HCT116 (cell line): ENCODE measurements around the gene FBXO22. TPM values are rescaled to one million over a fixed set of nuclear protein-coding genes. Genes with fewer than 3 reads are reported as not detected.

Experiments
- ATAC-seq: fragments of 200-7000 bp; cut with Tn5 transposase; 2 replicates; pipeline ENCODE4 v1.9.1; 2020; ENCODE audit warnings: mild to moderate bottlenecking, moderate library complexity
- BruUV-seq: library from RNA; stranded (reverse); fragments of 400-500 nt; replicated peaks from 2 replicates; lab custom pipeline; 2021; lab: Mats Ljungman, UMichigan
- CTCF ChIA-PET: fragments of 300-600 bp; sonication (Branson Sonifier 250); formaldehyde crosslinking; loops from one replicate; lab custom pipeline; 2021; ENCODE audit warnings: antibody characterized with exemption; lab: Charles Lee
- POLR2A ChIA-PET: fragments of 300-600, 350-600 bp; sonication (Branson Sonifier 250); formaldehyde crosslinking; loops from one replicate; lab custom pipeline; 2021; ENCODE audit warnings: antibody characterized with exemption; lab: Charles Lee
- RAD21 ChIA-PET, 2 experiments: fragments of 300-600 bp; sonication (Branson Sonifier 250); formaldehyde crosslinking; loops; one replicate each; lab custom pipeline; 2023; ENCODE audit warnings: low total read pairs in 2 of 2; ENCODE audit not compliant: uncharacterized antibody in 2 of 2, unreplicated experiment in 2 of 2, low non-redundant PET in 1 of 2; lab: Charles Lee
- DNase-seq: peaks from one replicate; pipeline ENCODE4 v3.0.0-alpha.2; 2010; ENCODE audit warnings: low read depth, low spot score
- H2AFZ ChIP-seq: fragments of 200-600 bp; shearing (Covaris generic), sonication (generic); 2 replicates; pipeline ENCODE4 v1.6.1; 2017; ENCODE audit warnings: low read depth, mixed run types, mixed read lengths, antibody characterized with exemption, low read length; ENCODE audit not compliant: poor library complexity, severe bottlenecking
- H3K27ac ChIP-seq: 2 replicates; pipeline ENCODE4 v1.5.1; 2012; ENCODE audit warnings: low read depth, low read length
- H3K27me3 ChIP-seq: fragments of 200-600 bp; sonication (generic); 2 replicates; pipeline ENCODE4 v1.6.1; 2016; ENCODE audit warnings: mixed run types, low read length, mixed read lengths; ENCODE audit not compliant: insufficient read depth
- H3K36me3 ChIP-seq, 2 experiments: fragments of 200-500 bp in 1 of 2; fragments of 200-600 bp in 1 of 2; sonication (Bioruptor generic) in 1 of 2; sonication (generic) in 1 of 2; 2 replicates each; pipeline versions ENCODE4 v1.5.1 to v1.6.1; 2014 to 2016; ENCODE audit warnings: low read length in 2 of 2, inconsistent platforms in 1 of 2, mixed read lengths in 1 of 2, mixed run types in 1 of 2; ENCODE audit not compliant: insufficient read depth in 2 of 2, control insufficient read depth in 1 of 2
- H3K4me1 ChIP-seq, 2 experiments: fragments of 200-600 bp in 1 of 2; sonication (generic) in 1 of 2; 2 replicates each; pipeline versions ENCODE4 v1.5.1 to v1.6.1; 2012 to 2017; ENCODE audit warnings: low read length in 2 of 2, inconsistent platforms in 1 of 2, mild to moderate bottlenecking in 1 of 2, mixed read lengths in 1 of 2, mixed run types in 1 of 2, moderate library complexity in 1 of 2; ENCODE audit not compliant: insufficient read depth in 2 of 2, control insufficient read depth in 1 of 2
- H3K4me2 ChIP-seq: fragments of 200-600 bp; sonication (generic); 2 replicates; pipeline ENCODE4 v1.6.1; 2017; ENCODE audit warnings: mixed run types, low read length, mixed read lengths
- H3K4me3 ChIP-seq, 2 experiments: fragments of 200-600 bp in 1 of 2; sonication (generic) in 1 of 2; replicated peaks in 1 of 2; 2 replicates each; pipeline ENCODE4 v1.5.1; 2011 to 2016; ENCODE audit warnings: low read length in 2 of 2, control low read depth in 1 of 2, low read depth in 1 of 2, mild to moderate bottlenecking in 1 of 2, mixed read lengths in 1 of 2, mixed run types in 1 of 2
- H3K79me2 ChIP-seq: fragments of 200-600 bp; sonication (generic); 2 replicates; pipeline ENCODE4 v1.6.1; 2017; ENCODE audit warnings: mild to moderate bottlenecking, mixed run types, low read length, moderate library complexity, mixed read lengths; ENCODE audit not compliant: insufficient read depth
- H3K9ac ChIP-seq: fragments of 200-600 bp; sonication (generic); 2 replicates; pipeline ENCODE4 v1.6.1; 2016; ENCODE audit warnings: low read length, mixed read lengths
- H3K9me2 ChIP-seq: fragments of 200-600 bp; sonication (generic), shearing (Covaris generic); 2 replicates; pipeline ENCODE4 v1.6.1; 2017; ENCODE audit warnings: mixed run types, mild to moderate bottlenecking, moderate library complexity; ENCODE audit not compliant: insufficient read depth
- H3K9me3 ChIP-seq, 2 experiments: fragments of 200-500 bp in 1 of 2; fragments of 200-600 bp in 1 of 2; sonication (Bioruptor generic) in 1 of 2; sonication (generic) in 1 of 2; 2 replicates each; pipeline ENCODE4 v1.6.1; 2014 to 2017; ENCODE audit warnings: low read length in 2 of 2, mixed read lengths in 2 of 2, inconsistent platforms in 1 of 2, low read depth in 1 of 2, mild to moderate bottlenecking in 1 of 2, mixed run types in 1 of 2, moderate library complexity in 1 of 2; ENCODE audit not compliant: control insufficient read depth in 1 of 2, insufficient read depth in 1 of 2
- H4K20me1 ChIP-seq: fragments of 200-600 bp; sonication (generic), shearing (Covaris generic); 2 replicates; pipeline ENCODE4 v1.6.1; 2017; ENCODE audit warnings: mixed run types, mild to moderate bottlenecking, moderate library complexity; ENCODE audit not compliant: insufficient read depth
- EZH2phosphoT487 ChIP-seq: fragments of 200-600 bp; IDR thresholded peaks from 2 replicates; pipeline ENCODE4 v1.6.1; 2018; ENCODE audit warnings: antibody characterized with exemption, borderline replicate concordance
- FOSL1 ChIP-seq: IDR thresholded peaks from 2 replicates; pipeline ENCODE4 v1.6.1; 2012; ENCODE audit warnings: low read depth
- MAX ChIP-seq: IDR thresholded peaks from 2 replicates; pipeline ENCODE4 v1.6.1; 2012
- POLR2A ChIP-seq: IDR thresholded peaks from 2 replicates; pipeline ENCODE4 v1.7.0; 2011; ENCODE audit warnings: borderline replicate concordance; ENCODE audit not compliant: insufficient read depth, insufficient read length; ENCODE audit errors: extremely low read depth
- POLR2AphosphoS5 ChIP-seq: IDR thresholded peaks from 2 replicates; pipeline ENCODE4 v1.6.1; 2011; ENCODE audit warnings: mild to moderate bottlenecking, low read depth, low read length, moderate library complexity
- SIN3A ChIP-seq: IDR thresholded peaks from 2 replicates; pipeline ENCODE4 v1.6.1; 2012; ENCODE audit warnings: low read depth
- SP1 ChIP-seq: IDR thresholded peaks from 2 replicates; pipeline ENCODE4 v1.6.1; 2012; ENCODE audit warnings: low read depth
- intact Hi-C: fragments of 100-400 bp; cut with micrococcal nuclease; formaldehyde crosslinking; loops from 2 replicates; pipeline ENCODE4 v1.10.0; 2022
- total RNA-seq: library from RNA; stranded (reverse); gene quantifications from one replicate; pipeline ENCODE4 v1.2.1, GENCODE V29; 2021; ENCODE audit not compliant: unreplicated experiment

The FBXO22 gene
- total RNA-seq, 1 experiment from 2014 or later: 60.3 TPM

GRCh38 chr15:75989875-75990274 is 86.2 kb downstream of the FBXO22 start:
- POLR2A ChIA-PET: no interaction called here
- Histone ChIP-seq H3K27me3 (no peaks in the 10 kb centered on the region), H3K79me2 (no peaks in the 10 kb centered on the region), H3K4me1 (no peaks in the 10 kb centered on the region), H3K27ac (no peak overlapping the region), H3K9ac (no peak overlapping the region), H3K4me2 (no peak overlapping the region), H3K9me2 (no peaks in the 10 kb centered on the region), H3K36me3 (no peaks in the 10 kb centered on the region), H4K20me1 (no peaks in the 10 kb centered on the region), H3K9me3 (no peaks in the 10 kb centered on the region), H3K4me3 (no peak overlapping the region), H2AFZ (no peak overlapping the region)
- RAD21 ChIA-PET: no interaction called here
- no TSS peak for BruUV-seq
- CTCF ChIA-PET: no interaction called here
- no peak for ATAC-seq
- TF ChIP-seq SP1: no peak
- TF ChIP-seq POLR2AphosphoS5: no peak
- TF ChIP-seq EZH2phosphoT487: no peak
- TF ChIP-seq SIN3A: no peak
- no peak for TF ChIP-seq FOSL1
- no peak for TF ChIP-seq MAX
- no peak for TF ChIP-seq POLR2A
- intact Hi-C loops: no loop called here
- no peak for DNase-seq

Other genes starting within 250 kb of the FBXO22 start
- gene CSPG4, start 191.0 kb upstream of the FBXO22 start, total RNA-seq: 18.1 TPM
- gene UBE2Q2, start 60.4 kb upstream of the FBXO22 start, total RNA-seq: 12.3 TPM
- 1.0 TPM for gene NRG4, start 108.5 kb downstream of the FBXO22 start, total RNA-seq
- gene TMEM266, start 156.1 kb downstream of the FBXO22 start, total RNA-seq: 0.91 TPM